Adrenal gland (tissue), 12 donors: ENCODE measurements around the gene RHOH. TPM values are rescaled to one million over a fixed set of nuclear protein-coding genes. Genes with fewer than 3 reads are reported as not detected.

Experiments
- DNase-seq, 7 donors: peaks; one replicate each; pipeline ENCODE4 v3.0.0-alpha.2; 2019 to 2020
- H3K27ac ChIP-seq, 5 donors: fragments of 200-600 bp; sonication (generic) in 4 of 5; 1 replicate in 3 of 5; 2 replicates in 2 of 5; pipeline versions ENCODE4 v1.5.1 to v1.8.0; 2016 to 2020; ENCODE audit warnings: mild to moderate bottlenecking in 1 of 5
- H3K27me3 ChIP-seq: fragments of 200-600 bp; 2 replicates; pipeline ENCODE4 v1.8.0; 2021
- H3K36me3 ChIP-seq, 2 donors: fragments of 200-600 bp; replicated peaks in 1 of 2; 1 replicate in 1 of 2; 2 replicates in 1 of 2; pipeline versions ENCODE4 v1.5.1 to v1.8.0; 2018 to 2022
- H3K4me1 ChIP-seq, 2 donors: fragments of 200-600 bp; replicated peaks in 1 of 2; 1 replicate in 1 of 2; 2 replicates in 1 of 2; pipeline versions ENCODE4 v1.5.1 to v1.8.0; 2018 to 2021
- H3K4me3 ChIP-seq, 4 donors: fragments of 200-600 bp; sonication (generic) in 3 of 4; one replicate each; pipeline ENCODE4 v1.5.1; 2016 to 2018
- H3K9me3 ChIP-seq, 3 donors: fragments of 200-600 bp; sonication (generic) in 1 of 3; replicated peaks in 1 of 3; 1 replicate in 2 of 3; 2 replicates in 1 of 3; pipeline versions ENCODE4 v1.5.1 to v1.8.0; 2016 to 2021
- POLR2A ChIP-seq, 2 donors: fragments of 450-650 bp; IDR thresholded peaks; one replicate each; pipeline ENCODE4 v1.6.1; 2017; ENCODE audit warnings: antibody characterized with exemption in 2 of 2, mild to moderate bottlenecking in 2 of 2, moderate library complexity in 1 of 2
- WGBS, 4 donors: extraction: QIAGEN DNeasy Blood & Tissue Kit in 2 of 4; methylation state at CpG; one replicate each; pipeline versions ENCODE4 v1.1.5 to v1.1.7; 2013 to 2017; 5-methylcytosine and 5-hydroxymethylcytosine counted together
- intact Hi-C, 2 donors: fragments of 100-400 bp; cut with DNase I; formaldehyde crosslinking; loops; one replicate each; pipeline versions ENCODE4 v1.14.1 to v1.15.0; 2022 to 2023
- polyA plus RNA-seq, 3 donors: library from polyadenylated mRNA; stranded (reverse); fragments of 200-250 nt in 2 of 3; fragments of 350-450 nt in 1 of 3; fragmentation: Illumina TruSeq in 1 of 3; extraction: RNeasy Lipid Tissue Mini Kit (QIAGEN cat#74804) in 1 of 3; gene quantifications; one replicate each; pipeline ENCODE4 v1.2.3, GENCODE V29; 2013 to 2014
- total RNA-seq, 9 donors: library from RNA; depleted of rRNA in 4 of 9; stranded (reverse); fragments of >200 nt in 4 of 9; fragments of 120-200 nt in 1 of 9; fragmentation: NEBNext Ultra II Directional in 1 of 9; extraction: Animal tissue kit (Norgen Biotek cat#: 25700) in 1 of 9; gene quantifications; one replicate each; pipeline versions ENCODE4 v1.1.0 to v1.2.4, GENCODE V29; 2013 to 2023
- TF ChIP-seq, protein P1 (sequence below), 6 experiments: fragments of 450-650 bp in 4 of 6; fragments of 200-600 bp in 2 of 6; sonication (generic) in 1 of 6; IDR thresholded peaks; 1 replicate in 5 of 6; 2 replicates in 1 of 6; pipeline versions ENCODE4 v1.5.1 to v1.8.0; 2016 to 2021; ENCODE audit warnings: antibody characterized with exemption in 6 of 6, mild to moderate bottlenecking in 2 of 6, moderate library complexity in 1 of 6
- donor health status: healthy with polysubstance abuse.
- donor health status: Bipolar disorder and iron deficiency.
- donor health status: DM: yes; HTN: yes; CAD: no.
- donor health status: DM: no; HTN: no; CAD: no.
- donor health status: DM: no; HTN: no; CAD: no.
- donor health status: DM: yes; HTN: yes; CAD: no.

Gene RHOH
- total and polyA plus RNA-seq, 12 donors = 0.33 to 3.4 (median 0.96) TPM; not detected in 1

- Histone ChIP-seq H3K36me3 (no peaks in the 10 kb centered on the region), H3K27me3 (no peaks in the 10 kb centered on the region), H3K9me3 (no peaks in the 10 kb centered on the region), H3K27ac (no peak overlapping the region), H3K4me1 (no peaks in the 10 kb centered on the region), H3K4me3 (no peak overlapping the region)
- intact Hi-C loops = loop anchor here in 1 of 2 donors (5.0 kb wide), 1 partner anchor 155 kb away; no protein-coding TSS in a partner anchor
- WGBS, 4 donors = 75 to 84% (median 81%) methylated on average over 4 of the region's 4 CpGs
- TF ChIP-seq, protein P1, sequence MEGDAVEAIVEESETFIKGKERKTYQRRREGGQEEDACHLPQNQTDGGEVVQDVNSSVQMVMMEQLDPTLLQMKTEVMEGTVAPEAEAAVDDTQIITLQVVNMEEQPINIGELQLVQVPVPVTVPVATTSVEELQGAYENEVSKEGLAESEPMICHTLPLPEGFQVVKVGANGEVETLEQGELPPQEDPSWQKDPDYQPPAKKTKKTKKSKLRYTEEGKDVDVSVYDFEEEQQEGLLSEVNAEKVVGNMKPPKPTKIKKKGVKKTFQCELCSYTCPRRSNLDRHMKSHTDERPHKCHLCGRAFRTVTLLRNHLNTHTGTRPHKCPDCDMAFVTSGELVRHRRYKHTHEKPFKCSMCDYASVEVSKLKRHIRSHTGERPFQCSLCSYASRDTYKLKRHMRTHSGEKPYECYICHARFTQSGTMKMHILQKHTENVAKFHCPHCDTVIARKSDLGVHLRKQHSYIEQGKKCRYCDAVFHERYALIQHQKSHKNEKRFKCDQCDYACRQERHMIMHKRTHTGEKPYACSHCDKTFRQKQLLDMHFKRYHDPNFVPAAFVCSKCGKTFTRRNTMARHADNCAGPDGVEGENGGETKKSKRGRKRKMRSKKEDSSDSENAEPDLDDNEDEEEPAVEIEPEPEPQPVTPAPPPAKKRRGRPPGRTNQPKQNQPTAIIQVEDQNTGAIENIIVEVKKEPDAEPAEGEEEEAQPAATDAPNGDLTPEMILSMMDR (IDR thresholded peaks at IDR 0.05) = no peak
- no peak for TF ChIP-seq POLR2A (IDR thresholded peaks at IDR 0.05)
- no peak for DNase-seq
Measured at GRCh38 chr4:40152637-40153036, 44.2 kb upstream of the RHOH start.

GRCh38 chr4:40157436-40157835 lies 39.4 kb upstream of the RHOH start:
- H3K9me3 ChIP-seq = no peaks in the 10 kb centered on the region
- WGBS, 4 donors = 82 to 93% (median 89%) methylated on average over 4 of the region's 4 CpGs
- no peak for DNase-seq
- intact Hi-C loops = no loop called here
- H3K4me1 ChIP-seq = no peaks in the 10 kb centered on the region
- no peak overlapping the region for H3K27ac ChIP-seq
- no peaks in the 10 kb centered on the region for H3K27me3 ChIP-seq
- no peak overlapping the region for H3K4me3 ChIP-seq
- TF ChIP-seq, protein P1 (IDR thresholded peaks at IDR 0.05) = no peak
- TF ChIP-seq POLR2A (IDR thresholded peaks at IDR 0.05) = no peak
- no peaks in the 10 kb centered on the region for H3K36me3 ChIP-seq

DNA sequence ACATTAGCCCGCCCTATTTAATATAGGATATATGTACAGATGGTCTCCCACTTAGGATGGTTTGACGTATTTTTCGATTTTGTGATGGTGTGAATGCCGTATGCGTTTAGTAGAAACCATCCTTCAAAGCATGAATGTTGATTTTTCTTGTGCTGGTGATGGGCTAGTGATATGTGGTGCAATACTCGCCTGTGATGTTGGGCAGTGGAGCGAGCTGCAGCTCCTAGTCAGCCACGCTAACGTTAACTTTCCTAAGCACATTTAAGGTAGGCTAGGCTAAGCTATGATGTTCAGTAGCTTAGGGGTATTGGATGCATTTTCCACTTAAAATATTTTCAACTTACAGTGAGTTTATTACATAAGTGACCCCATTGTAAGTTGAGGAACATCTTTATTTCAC lies 36.6 kb upstream of the RHOH start:
- Histone ChIP-seq H3K4me1 (no peaks in the 10 kb centered on the region), H3K9me3 (no peaks in the 10 kb centered on the region), H3K36me3 (no peaks in the 10 kb centered on the region), H3K4me3 (no peak overlapping the region), H3K27ac (no peak overlapping the region), H3K27me3 (no peaks in the 10 kb centered on the region)
- 91 to 97% (median 96%) methylated on average over 9 of the region's 9 CpGs for WGBS, 4 donors
- intact Hi-C loops = no loop called here
- no peak for TF ChIP-seq POLR2A (IDR thresholded peaks at IDR 0.05)
- TF ChIP-seq, protein P1 (IDR thresholded peaks at IDR 0.05) = no peak
- DNase-seq = no peak

- Histone ChIP-seq H3K4me3 (no peak overlapping the region), H3K27ac (no peak overlapping the region), H3K27me3 (no peaks in the 10 kb centered on the region), H3K4me1 (no peaks in the 10 kb centered on the region), H3K9me3 (peaks cover 0 to 7% (median 0%) of the 10 kb centered on the region in 3 donors), H3K36me3 (no peaks in the 10 kb centered on the region)
- 70 to 92% (median 89%) methylated on average over 3 of the region's 3 CpGs for WGBS, 4 donors
- TF ChIP-seq, protein P1 (IDR thresholded peaks at IDR 0.05) = no peak
- TF ChIP-seq POLR2A (IDR thresholded peaks at IDR 0.05) = no peak
- DNase-seq = no peak
- intact Hi-C loops = no loop called here
Measured at GRCh38 chr4:40164459-40164858, 32.4 kb upstream of the RHOH start.
